ENCODE measurements around the gene ADAMTS9. TPM values are rescaled to one million over a fixed set of nuclear protein-coding genes. Genes with fewer than 3 reads are reported as not detected.

Gene ADAMTS9
- total and polyA plus RNA-seq, 8 donors: 36.3 to 78.0 (median 56.7) TPM

DNA sequence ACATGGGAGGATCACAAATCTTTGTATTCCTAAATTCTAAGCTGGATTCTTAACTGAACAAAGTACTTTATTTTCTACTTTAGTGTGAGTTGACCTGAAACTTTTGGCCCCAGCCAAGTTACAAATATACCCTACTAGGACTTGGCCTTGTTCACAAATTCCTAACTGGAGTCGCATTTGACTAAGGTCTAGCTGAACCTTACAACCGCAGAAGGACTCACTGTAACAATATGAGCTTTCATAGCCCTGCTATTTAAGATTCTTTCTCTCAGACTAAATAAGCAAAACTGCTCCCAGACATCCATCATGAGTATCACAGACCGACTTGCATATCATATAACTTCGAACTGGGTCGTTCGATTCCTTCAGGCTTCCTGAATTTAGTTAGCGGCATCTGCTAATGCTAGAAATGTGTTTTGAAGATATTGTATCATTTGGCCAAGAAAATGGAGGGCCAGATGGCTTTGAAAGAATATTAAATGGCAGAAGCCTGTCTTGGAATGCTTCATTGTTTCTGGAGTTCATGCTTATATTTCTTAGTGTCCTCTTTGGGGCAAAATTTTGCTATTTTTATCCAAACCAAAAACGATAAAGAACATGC lies 28.4 kb upstream of the ADAMTS9 start:
- intact Hi-C loops (cut with DNase I): no loop called here
- Histone ChIP-seq H3K36me3 (no peaks in the 10 kb centered on the region), H3K9me3 (no peaks in the 10 kb centered on the region), H3K4me1 (no peaks in the 10 kb centered on the region), H3K4me3 (no peak overlapping the region), H3K27ac (no peak overlapping the region), H3K27me3 (no peaks in the 10 kb centered on the region)
- no peak for ATAC-seq
- TF ChIP-seq, protein P1, sequence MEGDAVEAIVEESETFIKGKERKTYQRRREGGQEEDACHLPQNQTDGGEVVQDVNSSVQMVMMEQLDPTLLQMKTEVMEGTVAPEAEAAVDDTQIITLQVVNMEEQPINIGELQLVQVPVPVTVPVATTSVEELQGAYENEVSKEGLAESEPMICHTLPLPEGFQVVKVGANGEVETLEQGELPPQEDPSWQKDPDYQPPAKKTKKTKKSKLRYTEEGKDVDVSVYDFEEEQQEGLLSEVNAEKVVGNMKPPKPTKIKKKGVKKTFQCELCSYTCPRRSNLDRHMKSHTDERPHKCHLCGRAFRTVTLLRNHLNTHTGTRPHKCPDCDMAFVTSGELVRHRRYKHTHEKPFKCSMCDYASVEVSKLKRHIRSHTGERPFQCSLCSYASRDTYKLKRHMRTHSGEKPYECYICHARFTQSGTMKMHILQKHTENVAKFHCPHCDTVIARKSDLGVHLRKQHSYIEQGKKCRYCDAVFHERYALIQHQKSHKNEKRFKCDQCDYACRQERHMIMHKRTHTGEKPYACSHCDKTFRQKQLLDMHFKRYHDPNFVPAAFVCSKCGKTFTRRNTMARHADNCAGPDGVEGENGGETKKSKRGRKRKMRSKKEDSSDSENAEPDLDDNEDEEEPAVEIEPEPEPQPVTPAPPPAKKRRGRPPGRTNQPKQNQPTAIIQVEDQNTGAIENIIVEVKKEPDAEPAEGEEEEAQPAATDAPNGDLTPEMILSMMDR (IDR thresholded peaks at IDR 0.05): no peak
- DNase-seq: no peak

DNA sequence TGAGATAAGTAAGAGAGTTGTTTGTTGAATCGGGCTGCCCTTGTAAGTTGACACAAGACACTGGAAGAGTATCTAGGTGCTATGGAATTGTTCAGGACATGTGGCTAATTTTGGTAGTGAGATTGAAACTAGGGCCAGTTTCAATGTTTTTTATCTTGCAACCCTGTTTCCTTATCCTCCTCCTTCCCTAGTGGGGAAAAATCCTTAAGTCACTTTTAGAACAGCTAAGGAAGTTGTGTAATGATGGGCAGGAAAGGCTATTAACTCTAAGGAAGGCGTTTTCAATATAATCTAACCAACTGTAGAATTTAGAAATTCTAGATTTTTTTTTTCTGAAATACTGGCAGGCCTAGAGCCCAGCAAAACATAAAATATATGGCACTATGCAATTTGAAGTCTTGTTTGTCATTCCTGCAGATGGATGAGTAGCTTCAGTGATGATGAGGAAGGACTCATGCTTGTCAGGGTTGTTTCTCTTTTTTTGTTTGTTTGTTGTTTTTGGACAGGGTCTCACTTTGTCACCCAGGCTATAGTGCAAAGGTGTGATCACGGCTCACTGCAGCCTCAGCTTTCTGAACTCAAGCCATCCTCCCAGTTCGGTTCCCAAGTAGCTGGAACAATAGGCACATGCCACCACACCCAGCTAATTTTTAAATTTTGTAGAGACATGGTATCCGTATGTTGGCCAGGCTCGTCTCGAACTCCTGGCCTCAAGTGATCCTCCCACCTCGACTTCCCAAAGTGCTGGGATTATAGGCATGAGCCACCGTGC lies 27.6 kb upstream of the ADAMTS9 start:
- Histone ChIP-seq H3K4me1 (no peaks in the 10 kb centered on the region), H3K27ac (no peak overlapping the region), H3K9me3 (no peaks in the 10 kb centered on the region), H3K27me3 (no peaks in the 10 kb centered on the region), H3K36me3 (no peaks in the 10 kb centered on the region), H3K4me3 (no peak overlapping the region)
- TF ChIP-seq, protein P1 (IDR thresholded peaks at IDR 0.05): no peak
- DNase-seq (no peak), ATAC-seq (no peak)
- intact Hi-C loops (cut with DNase I): no loop called here

DNA sequence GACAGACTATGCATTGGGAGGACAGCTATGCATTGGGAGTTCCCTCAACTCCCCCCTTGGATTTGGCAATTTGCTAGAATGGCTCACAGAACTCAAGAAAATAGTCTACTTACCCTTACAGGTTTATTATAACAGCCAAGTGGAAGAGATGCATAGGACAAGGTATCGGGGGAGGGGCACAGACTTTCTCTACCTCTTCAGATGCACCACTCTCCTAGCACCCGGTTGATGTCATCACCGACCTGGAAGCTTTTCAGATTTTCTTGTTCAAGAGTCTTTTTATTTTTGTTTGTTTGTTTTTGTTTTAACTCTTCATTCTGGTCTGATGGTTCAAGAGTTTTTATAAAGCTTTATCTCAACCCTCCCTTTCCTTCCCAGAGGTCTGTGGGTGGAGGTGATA lies 20.7 kb upstream of the ADAMTS9 start:
- ATAC-seq (no peak), DNase-seq (no peak)
- intact Hi-C loops (cut with DNase I): no loop called here
- Histone ChIP-seq H3K4me3 (no peak overlapping the region), H3K27me3 (no peaks in the 10 kb centered on the region), H3K4me1 (no peaks in the 10 kb centered on the region), H3K36me3 (no peaks in the 10 kb centered on the region), H3K27ac (no peak overlapping the region), H3K9me3 (no peaks in the 10 kb centered on the region)
- TF ChIP-seq, protein P1 (IDR thresholded peaks at IDR 0.05): no peak

DNA sequence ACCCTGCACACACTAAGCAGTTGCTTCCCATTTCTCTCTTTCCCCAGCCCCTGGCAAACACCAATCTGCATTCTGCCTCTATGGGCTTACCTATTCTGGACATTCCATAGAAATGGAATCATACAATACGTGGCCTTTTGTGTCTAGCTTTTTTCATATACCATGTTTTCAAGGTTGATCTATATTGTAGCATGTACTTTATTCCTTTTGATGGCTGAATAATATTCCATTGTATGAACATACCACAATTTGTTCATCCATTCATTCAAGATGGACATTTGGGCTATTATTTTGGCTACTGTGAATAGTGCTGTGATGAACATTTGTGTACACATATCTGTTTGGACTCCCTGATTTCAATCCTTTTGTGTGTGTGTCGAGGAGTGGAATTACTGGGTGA lies 18.1 kb upstream of the ADAMTS9 start:
- no peaks in the 10 kb centered on the region for H3K36me3 ChIP-seq
- no peak for ATAC-seq
- no peaks in the 10 kb centered on the region for H3K27me3 ChIP-seq
- no peak overlapping the region for H3K27ac ChIP-seq
- H3K9me3 ChIP-seq: no peaks in the 10 kb centered on the region
- intact Hi-C loops (cut with DNase I): no loop called here
- DNase-seq: no peak
- TF ChIP-seq, protein P1 (IDR thresholded peaks at IDR 0.05): no peak
- H3K4me1 ChIP-seq: no peaks in the 10 kb centered on the region
- no peak overlapping the region for H3K4me3 ChIP-seq

DNA sequence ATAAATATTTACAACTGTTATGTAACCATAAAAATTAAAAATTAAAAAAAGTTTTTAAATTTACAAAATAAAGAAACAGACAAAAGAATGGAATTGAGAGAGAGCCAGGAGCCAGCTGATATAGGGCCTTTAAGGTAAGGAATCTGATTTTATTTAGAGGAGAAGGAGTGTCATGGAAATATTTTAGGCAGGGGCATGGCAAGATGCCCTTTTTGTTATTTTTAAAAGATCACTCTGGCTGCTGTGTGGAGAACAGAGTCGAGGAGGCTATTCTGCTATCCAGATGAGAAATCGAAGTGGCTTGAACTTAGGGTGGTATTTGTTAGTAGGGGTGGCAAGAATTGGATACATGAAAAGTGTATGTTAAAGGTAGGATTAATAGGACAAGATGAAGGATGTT lies 9.1 kb upstream of the ADAMTS9 start:
- intact Hi-C loops (cut with DNase I): no loop called here
- no peak for DNase-seq
- H3K27me3 ChIP-seq: no peaks in the 10 kb centered on the region
- no peak for ATAC-seq
- no peaks in the 10 kb centered on the region for H3K9me3 ChIP-seq
- no peak overlapping the region for H3K4me3 ChIP-seq
- TF ChIP-seq, protein P1 (IDR thresholded peaks at IDR 0.05): no peak
- no peak overlapping the region for H3K27ac ChIP-seq
- H3K36me3 ChIP-seq: no peaks in the 10 kb centered on the region
- H3K4me1 ChIP-seq: no peaks in the 10 kb centered on the region

Measured in left lung (tissue), 10 donors.